OCI-LY3 (cell line): ENCODE results near the gene HOTAIR.

ENCODE experiments used
- H2AFZ ChIP-seq: fragments of 200-600, 300-600 bp; shearing (Covaris generic); 2 replicates; pipeline ENCODE4 v1.6.0; 2014; ENCODE audit warnings: antibody characterized with exemption, low read depth, low read length
- H3K27ac ChIP-seq: fragments of 200-600, 300-600 bp; sonication (generic); 2 replicates; pipeline ENCODE4 v1.5.1; 2014; ENCODE audit warnings: mild to moderate bottlenecking, low read length, moderate library complexity, mixed read lengths
- H3K27me3 ChIP-seq: fragments of 200-600, 300-600 bp; sonication (generic); 2 replicates; pipeline ENCODE4 v1.6.1; 2014; ENCODE audit warnings: low read depth, low read length, mixed read lengths
- H3K36me3 ChIP-seq: fragments of 200-600, 300-600 bp; sonication (generic); replicated peaks from 2 replicates; pipeline ENCODE3; 2014; ENCODE audit warnings: low read depth, low read length, mixed read lengths
- H3K4me1 ChIP-seq: fragments of 300-600, 200-600 bp; sonication (generic); 2 replicates; pipeline ENCODE4 v1.6.1; 2014; ENCODE audit warnings: low read length, mixed read lengths
- H3K4me2 ChIP-seq: fragments of 200-600, 300-600 bp; sonication (generic); 2 replicates; pipeline ENCODE4 v1.6.1; 2014; ENCODE audit warnings: low read length, mixed read lengths
- H3K4me3 ChIP-seq: fragments of 300-600, 200-600 bp; sonication (generic); 2 replicates; pipeline ENCODE4 v1.5.1; 2014; ENCODE audit warnings: antibody characterized with exemption, mild to moderate bottlenecking, low read length, moderate library complexity
- H3K79me2 ChIP-seq: fragments of 300-600, 200-600 bp; shearing (Covaris generic); 2 replicates; pipeline ENCODE4 v1.6.1; 2014; ENCODE audit warnings: mild to moderate bottlenecking, low read length, mixed read lengths
- H3K9ac ChIP-seq: fragments of 300-600, 200-600 bp; shearing (Covaris generic); 2 replicates; pipeline ENCODE4 v1.6.0; 2014; ENCODE audit warnings: mild to moderate bottlenecking, low read length, moderate library complexity
- H3K9me3 ChIP-seq: fragments of 200-600, 300-600 bp; shearing (Covaris generic); 2 replicates; pipeline ENCODE4 v1.6.1; 2014; ENCODE audit warnings: low read length, mixed read lengths; ENCODE audit not compliant: insufficient read depth
- H4K20me1 ChIP-seq: fragments of 200-600, 300-600 bp; sonication (generic); 2 replicates; pipeline ENCODE4 v1.6.1; 2016; ENCODE audit warnings: low read length, mixed read lengths; ENCODE audit not compliant: insufficient read depth
- EZH2phosphoT487 ChIP-seq: fragments of 200-600 bp; shearing (Covaris generic); IDR thresholded peaks from 2 replicates; pipeline ENCODE4 v1.6.1; 2018; ENCODE audit warnings: antibody characterized with exemption, mixed run types, low read depth
- TF ChIP-seq, protein P1 (sequence below): fragments of 200-600, 300-600 bp; sonication (generic); IDR thresholded peaks from 2 replicates; pipeline ENCODE4 v1.5.1; 2014; ENCODE audit warnings: antibody characterized with exemption, low read length, low read depth

The HOTAIR gene

DNA sequence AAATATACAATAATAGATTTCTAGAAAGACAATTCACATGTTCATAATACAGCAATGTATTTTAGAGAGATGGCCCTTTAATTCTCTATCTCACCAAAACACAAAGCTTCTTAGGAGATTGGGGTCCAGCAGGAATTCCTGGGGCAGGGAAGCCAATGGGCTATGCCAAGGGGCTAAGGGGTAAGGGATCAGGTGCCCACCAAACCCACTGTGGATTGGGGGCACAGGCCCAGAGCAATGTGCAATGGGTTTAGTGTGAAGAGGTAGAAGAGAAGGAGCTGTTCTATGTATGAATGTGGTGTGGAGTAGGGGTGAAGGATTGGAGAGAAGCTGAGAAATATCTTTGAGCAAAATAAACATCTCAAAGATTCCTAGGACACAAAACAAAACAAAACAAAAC is 33.6 kb downstream of the HOTAIR start:
- Histone ChIP-seq H3K27ac (no peak overlapping the region), H4K20me1 (no peaks in the 10 kb centered on the region), H3K27me3 (peaks cover 35% of the 10 kb centered on the region)

DNA sequence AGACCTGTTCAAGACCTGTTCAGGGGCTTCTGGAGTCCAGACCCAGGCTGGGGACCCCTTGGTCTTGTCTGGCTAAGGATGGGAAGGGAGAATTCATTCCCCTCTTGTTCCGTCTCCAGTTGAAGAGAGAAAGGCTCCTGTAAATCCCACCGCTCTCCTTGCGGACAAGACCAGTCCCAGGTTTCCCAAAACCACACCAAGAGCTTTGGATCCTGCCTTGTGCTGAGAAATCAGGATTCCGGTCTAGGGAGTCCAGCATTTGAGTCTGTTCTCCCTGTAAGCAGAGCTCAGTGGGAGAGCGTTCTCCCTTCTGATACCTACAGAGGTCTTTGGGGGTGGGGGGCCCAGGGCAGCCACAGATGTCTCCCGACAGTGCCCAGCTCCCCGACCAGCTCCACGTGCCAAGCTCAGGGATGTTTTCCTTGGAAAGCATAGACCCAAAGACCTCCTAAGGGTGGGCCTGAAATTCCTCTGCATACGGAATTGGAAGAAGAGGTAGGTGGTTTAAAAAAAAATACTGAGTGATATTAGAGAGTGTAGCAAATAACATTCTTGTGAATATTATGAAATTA is 34.2 kb downstream of the HOTAIR start:
- Histone ChIP-seq H3K79me2 (no peaks in the 10 kb centered on the region), H4K20me1 (no peaks in the 10 kb centered on the region), H3K4me3 (no peak overlapping the region), H3K9ac (no peak overlapping the region), H3K4me2 (no peak overlapping the region), H2AFZ (no peak overlapping the region), H3K27me3 (peaks cover 31% of the 10 kb centered on the region), H3K36me3 (no peaks in the 10 kb centered on the region), H3K9me3 (no peaks in the 10 kb centered on the region), H3K4me1 (no peaks in the 10 kb centered on the region), H3K27ac (no peak overlapping the region)
- TF ChIP-seq EZH2phosphoT487 = no peak
- TF ChIP-seq, protein P1, sequence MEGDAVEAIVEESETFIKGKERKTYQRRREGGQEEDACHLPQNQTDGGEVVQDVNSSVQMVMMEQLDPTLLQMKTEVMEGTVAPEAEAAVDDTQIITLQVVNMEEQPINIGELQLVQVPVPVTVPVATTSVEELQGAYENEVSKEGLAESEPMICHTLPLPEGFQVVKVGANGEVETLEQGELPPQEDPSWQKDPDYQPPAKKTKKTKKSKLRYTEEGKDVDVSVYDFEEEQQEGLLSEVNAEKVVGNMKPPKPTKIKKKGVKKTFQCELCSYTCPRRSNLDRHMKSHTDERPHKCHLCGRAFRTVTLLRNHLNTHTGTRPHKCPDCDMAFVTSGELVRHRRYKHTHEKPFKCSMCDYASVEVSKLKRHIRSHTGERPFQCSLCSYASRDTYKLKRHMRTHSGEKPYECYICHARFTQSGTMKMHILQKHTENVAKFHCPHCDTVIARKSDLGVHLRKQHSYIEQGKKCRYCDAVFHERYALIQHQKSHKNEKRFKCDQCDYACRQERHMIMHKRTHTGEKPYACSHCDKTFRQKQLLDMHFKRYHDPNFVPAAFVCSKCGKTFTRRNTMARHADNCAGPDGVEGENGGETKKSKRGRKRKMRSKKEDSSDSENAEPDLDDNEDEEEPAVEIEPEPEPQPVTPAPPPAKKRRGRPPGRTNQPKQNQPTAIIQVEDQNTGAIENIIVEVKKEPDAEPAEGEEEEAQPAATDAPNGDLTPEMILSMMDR = no peak

More for the DNA sequence above, 33.6 kb downstream of the HOTAIR start:
- no peak overlapping the region for H2AFZ ChIP-seq
- H3K36me3 ChIP-seq = no peaks in the 10 kb centered on the region
- no peaks in the 10 kb centered on the region for H3K79me2 ChIP-seq
- no peak overlapping the region for H3K4me2 ChIP-seq
- no peaks in the 10 kb centered on the region for H3K9me3 ChIP-seq
- TF ChIP-seq, protein P1 = no peak
- no peak for TF ChIP-seq EZH2phosphoT487
- no peak overlapping the region for H3K9ac ChIP-seq
- no peak overlapping the region for H3K4me3 ChIP-seq
- no peaks in the 10 kb centered on the region for H3K4me1 ChIP-seq

DNA sequence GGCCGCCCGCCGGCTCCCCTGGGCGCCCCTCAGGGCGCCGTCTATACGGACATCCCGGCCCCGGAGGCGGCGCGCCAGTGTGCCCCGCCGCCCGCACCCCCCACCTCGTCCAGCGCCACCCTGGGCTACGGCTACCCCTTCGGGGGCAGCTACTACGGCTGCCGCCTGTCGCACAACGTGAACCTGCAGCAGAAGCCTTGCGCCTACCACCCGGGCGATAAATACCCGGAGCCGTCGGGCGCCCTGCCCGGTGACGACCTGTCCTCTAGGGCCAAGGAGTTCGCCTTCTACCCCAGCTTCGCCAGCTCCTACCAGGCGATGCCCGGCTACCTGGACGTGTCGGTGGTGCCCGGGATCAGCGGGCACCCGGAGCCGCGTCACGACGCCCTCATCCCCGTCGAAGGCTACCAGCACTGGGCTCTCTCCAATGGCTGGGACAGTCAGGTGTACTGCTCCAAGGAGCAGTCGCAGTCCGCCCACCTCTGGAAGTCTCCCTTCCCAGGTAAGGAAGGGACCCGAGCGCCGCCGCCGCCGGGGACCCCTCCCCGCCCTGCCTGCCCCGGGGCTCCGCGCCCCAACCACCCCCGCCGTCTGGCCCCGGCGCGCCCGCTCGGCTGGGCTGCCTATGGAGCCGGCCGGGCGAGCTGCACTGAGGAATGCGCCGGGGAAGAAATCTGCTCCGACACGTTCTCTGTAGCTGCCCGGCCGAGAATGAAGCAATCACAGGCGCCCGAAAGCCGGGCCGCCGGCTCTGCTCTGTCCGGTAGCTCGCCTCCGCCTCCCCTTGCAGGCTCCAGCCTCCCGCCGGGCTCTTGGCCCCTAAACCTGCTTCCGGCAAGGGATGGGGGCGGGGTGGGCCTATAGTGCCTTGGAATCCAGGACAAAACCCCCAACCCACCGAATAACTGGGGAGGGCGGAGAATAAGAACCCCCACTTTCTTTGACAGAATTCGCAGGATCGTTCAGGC is 35.3 kb downstream of the HOTAIR start:
- Histone ChIP-seq H3K27me3 (peaks cover 28% of the 10 kb centered on the region), H4K20me1 (no peaks in the 10 kb centered on the region), H3K79me2 (no peaks in the 10 kb centered on the region), H3K9me3 (no peaks in the 10 kb centered on the region), H3K4me2 (no peak overlapping the region), H2AFZ (no peak overlapping the region), H3K36me3 (no peaks in the 10 kb centered on the region), H3K9ac (no peak overlapping the region), H3K27ac (no peak overlapping the region), H3K4me1 (no peaks in the 10 kb centered on the region), H3K4me3 (no peak overlapping the region)
- no peak for TF ChIP-seq EZH2phosphoT487
- TF ChIP-seq, protein P1 = no peak
